GM19043 (cell line): ENCODE measurements around the gene ROBO3.

Source experiments
- ATAC-seq: cut with Tn5 transposase; IDR thresholded peaks from one replicate; pipeline ENCODE4 v1.9.1; 2021; ENCODE audit warnings: low read depth; ENCODE audit not compliant: unreplicated experiment

The ROBO3 gene

DNA sequence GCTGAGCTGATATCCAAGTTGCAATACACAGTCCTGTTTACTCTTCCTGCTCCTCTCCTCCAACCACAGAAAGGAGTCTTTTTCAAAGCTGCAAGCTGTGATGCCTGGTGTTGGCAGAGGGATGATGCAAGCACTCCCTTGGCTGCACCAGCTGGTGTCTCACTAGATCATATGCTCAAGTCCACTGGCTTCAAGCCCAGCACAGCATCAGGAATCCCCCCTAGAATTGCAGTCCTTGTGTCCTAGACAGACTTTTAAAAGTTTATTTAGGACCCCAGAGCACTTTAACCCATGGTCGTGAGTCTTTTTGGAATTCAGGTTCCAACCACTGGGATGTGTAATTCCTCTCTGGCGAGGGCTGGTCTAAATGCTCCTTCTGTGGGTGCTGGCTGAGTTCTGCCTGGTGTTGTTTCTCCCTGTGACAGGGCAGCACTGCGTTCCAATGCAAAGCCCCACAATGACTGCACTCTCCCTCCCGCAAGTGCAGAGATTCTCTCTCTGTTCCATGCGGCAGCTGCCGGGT lies 51.9 kb downstream of the ROBO3 start:
- ATAC-seq, result no peak

DNA sequence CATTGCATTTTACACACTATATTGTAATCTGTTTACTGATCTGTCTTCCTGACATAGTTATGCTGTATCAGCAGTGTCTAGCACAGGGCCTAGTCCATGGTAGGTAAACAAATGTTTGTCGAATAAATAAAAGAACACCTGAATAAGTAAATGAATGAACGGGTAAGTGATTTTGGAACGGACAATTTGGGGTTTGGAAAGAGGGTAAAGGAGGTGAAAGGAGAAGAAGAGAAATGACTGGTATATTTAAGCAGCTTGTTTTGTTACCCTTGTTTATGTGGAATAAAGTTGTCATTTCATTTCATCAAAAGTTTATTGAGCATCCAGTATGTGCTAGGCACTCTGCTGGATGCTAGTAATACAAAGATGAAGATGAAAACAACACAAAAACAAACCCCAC lies 53.7 kb downstream of the ROBO3 start, which contains the start of gene HEPN1:
Gene HEPN1, plus strand, starts transcription at position 301 of the 400 bp plus-strand sequence.
- no peak for ATAC-seq

DNA sequence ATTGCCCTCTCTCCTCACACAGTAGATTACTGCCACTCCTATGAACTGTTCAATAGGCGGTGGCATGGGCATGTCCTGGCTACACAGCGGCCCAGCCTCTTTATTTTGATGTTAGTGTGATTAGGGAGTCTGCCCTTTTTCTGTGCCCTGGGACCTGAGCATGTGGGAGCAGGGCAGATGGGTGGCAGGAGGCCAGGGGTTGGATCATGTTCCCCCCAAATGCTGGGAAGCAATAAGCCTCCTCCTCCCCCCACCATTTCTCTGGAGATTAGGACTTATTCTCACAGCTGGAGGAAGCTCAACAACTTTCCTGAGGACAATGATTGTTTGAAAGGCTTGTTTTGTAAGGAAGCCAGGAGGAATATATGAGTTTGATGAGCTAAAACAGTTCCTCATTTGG lies 54.7 kb downstream of the ROBO3 start:
- no peak for ATAC-seq

DNA sequence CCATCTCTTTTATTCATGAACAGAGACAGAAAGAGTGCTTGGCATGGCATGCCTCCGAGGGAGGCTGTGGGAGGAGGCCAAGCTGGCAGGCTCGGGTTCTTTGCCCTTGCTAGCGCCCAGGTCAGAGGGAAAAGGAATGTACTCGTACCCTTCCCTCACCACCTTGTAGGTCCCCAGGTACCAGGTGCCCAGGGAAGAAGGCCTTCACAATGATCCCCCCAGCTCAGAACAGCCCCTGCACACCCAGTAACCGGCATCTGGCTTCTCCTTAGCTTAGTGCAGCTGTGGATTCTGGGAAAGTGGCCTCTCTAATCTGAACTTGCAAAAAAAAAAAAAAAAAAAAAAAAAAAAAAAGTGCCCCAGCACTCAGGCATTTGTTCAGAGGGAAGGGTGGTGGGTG lies 55.1 kb downstream of the ROBO3 start:
- ATAC-seq, result no peak

DNA sequence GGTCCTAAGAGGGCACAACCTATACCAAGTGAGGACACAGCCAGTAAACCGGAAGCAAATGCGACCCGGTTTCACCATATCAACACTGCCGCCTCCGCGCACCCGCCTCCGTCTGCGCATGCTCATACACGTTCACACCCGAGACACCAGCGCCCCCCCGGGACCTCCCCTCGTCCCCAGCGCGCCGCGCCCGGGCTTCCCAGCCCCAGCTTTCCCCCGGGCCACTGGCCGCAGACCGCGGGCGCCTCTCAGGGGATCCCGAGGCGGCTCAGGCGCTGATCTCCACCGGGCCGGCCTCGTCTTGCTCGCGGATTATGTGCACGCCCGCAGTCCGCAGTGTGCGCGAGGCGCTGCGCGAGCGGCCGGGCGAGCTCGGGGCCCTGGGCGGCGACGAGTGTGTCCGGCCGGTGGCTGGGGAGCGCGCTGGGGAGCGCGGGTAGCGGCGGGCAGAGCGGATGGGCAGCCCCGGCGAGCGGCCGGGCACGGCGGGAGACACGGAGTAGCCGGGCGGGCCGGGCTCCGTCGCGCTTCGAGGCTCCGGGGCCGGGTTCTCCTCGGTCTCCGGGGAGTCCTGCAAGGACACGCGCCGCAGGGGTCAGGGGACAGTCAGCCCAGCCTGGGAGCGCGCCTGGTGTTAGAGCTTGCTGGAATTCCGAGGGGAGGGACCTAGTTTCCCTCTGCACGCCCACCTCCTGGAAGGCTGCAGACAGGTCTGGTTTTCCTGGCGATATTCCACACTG lies 55.8 kb downstream of the ROBO3 start:
- peak; percentile 71 for ATAC-seq

DNA sequence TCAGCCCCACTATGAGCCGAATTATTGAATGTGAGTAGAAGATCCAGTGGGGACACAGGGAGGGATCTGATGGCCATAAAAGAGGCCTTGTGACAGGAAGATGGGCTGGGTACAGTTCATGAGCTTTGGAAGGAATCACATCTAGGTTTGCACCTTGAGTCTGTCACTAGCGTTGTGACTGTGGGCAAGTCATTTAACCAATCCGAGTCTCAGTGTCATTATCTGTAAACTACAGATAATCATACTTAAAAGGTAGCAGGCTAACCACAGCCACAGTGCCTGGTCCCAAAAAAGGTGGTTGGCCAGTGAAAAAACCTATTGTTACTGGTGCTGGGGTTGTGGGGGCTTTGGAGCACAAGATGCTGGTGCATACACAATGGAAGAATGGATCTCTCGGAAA lies 57.6 kb downstream of the ROBO3 start:
- ATAC-seq, result no peak

DNA sequence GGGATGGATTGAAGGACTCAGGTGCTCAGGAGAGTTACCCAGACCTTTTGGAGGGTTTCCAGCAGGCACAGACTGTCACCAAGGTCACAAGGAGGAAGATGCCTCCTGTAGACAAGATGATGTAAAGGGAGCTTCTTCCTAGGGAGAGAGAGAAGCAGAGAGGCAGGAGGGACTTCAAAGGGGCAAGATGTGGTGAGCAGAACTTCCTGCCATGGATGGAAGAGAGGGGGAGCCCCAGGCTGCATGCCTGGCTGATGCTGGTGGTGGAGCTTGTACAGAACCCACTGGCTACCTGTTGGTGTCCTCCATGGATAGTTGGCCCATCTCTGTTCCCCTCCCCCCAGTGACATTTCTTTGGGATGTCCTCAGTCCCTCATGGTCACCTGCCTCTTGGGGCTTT lies 58.1 kb downstream of the ROBO3 start:
- no peak for ATAC-seq

DNA sequence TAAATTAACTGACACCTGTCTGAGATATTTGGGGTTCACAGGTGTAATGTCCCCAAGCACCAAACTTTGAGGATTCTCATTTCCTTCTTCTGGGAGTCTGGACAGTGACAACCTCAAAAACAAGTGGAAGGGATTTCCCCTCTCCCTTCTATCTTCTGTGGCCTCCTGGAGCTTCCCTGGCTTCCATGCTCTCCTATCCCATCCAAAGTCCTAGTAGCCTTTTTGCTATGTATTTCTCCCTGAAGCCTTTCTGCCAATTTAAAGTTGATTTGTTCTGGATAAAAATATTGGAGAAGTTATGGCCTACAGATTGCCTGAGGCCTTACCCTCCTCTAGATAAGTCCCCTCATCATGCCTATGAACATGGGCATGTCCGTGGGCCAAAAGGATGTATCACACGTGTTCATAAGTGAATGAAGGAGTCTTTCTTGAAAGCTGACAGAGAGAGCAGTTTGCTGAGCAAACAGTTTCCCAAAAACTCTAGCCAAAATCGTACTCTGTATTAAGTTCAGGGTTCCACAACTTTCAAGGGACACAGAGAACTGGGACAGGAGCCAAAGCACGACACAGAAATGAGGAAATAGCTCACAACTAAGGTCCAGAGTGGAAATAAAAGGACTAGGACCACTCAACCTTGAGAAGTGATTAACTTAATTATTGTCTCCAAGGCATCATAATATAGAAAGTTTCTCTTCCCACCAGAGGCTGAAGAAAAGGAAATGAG lies 63.9 kb downstream of the ROBO3 start:
- ATAC-seq, result no peak

DNA sequence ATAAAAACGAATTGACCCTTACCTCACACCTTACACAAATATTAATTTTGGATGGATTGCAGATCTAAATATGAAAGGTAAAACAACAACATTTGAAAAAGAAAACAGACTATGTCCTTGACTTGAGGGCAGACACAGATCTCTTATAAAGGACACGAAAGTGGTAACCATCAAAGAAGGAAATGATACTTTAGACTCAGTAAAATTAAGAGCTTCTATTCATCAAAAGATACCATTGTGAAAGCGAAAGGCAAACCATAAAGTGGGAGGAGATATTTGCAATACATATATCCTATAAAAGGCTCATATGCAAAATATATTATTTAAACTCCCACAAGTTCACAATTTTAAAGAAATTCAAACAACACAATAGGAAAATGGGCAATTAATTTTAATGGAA lies 65.6 kb downstream of the ROBO3 start:
- ATAC-seq, result peak; percentile 93
